Gastroesophageal sphincter (tissue), 3 donors: ENCODE measurements around the gene NHSL1.

Experiments
- CTCF ChIP-seq, 4 experiments: fragments of 200-600 bp in 2 of 4; fragments of 450-650 bp in 2 of 4; sonication (generic) in 1 of 4; IDR thresholded peaks; one replicate each; pipeline ENCODE4 v1.5.1; 2017 to 2019; ENCODE audit warnings: antibody characterized with exemption in 4 of 4, mild to moderate bottlenecking in 2 of 4, moderate library complexity in 2 of 4
- EP300 ChIP-seq: sonication (generic); formaldehyde crosslinking; IDR thresholded peaks from one replicate; pipeline ENCODE4 v1.6.1; 2017; ENCODE audit warnings: antibody characterized with exemption, mild to moderate bottlenecking
- POLR2A ChIP-seq, 2 donors: fragments of 450-650 bp; IDR thresholded peaks; one replicate each; pipeline ENCODE4 v1.6.1; 2017; ENCODE audit warnings: antibody characterized with exemption in 2 of 2, mild to moderate bottlenecking in 2 of 2, moderate library complexity in 1 of 2
- POLR2AphosphoS5 ChIP-seq: sonication (generic); formaldehyde crosslinking; IDR thresholded peaks from one replicate; pipeline ENCODE4 v1.6.1; 2017; ENCODE audit warnings: antibody characterized with exemption

GRCh38 chr6:138393871-138394783 lies 105.2 kb downstream of the NHSL1 start:
- TF ChIP-seq CTCF (IDR thresholded peaks at IDR 0.05) (no peak), EP300 (no peak), POLR2AphosphoS5 (no peak), POLR2A (IDR thresholded peaks at IDR 0.05) (no peak)
